Measurements from ENCODE around the gene PBX1. TPM values are rescaled to one million over a fixed set of nuclear protein-coding genes. Genes with fewer than 3 reads are reported as not detected.

The PBX1 gene
- total and polyA plus RNA-seq, 2 of the 4 experiments (the other 2 are of a cell fraction): 13.9 to 17.9 TPM

GRCh38 chr1:164562947-164563520, 4.0 kb downstream of the PBX1 start:
- H2AK5ac ChIP-seq (ENCODE audit: low read depth, low read length): no peak overlapping the region
- H3K9me3 ChIP-seq (ENCODE audit: control insufficient read depth, insufficient read depth, low read length): no peaks in the 10 kb centered on the region
- ChIA-PET POLR2A (ENCODE audit: unreplicated experiment) (no interaction called here), CTCF (no interaction called here)
- peak overlapping the region; percentile 100 for H3K4me2 ChIP-seq (ENCODE audit: low read depth, low read length)
- H3K4me1 ChIP-seq (ENCODE audit: control insufficient read depth, insufficient read depth, low read length): peaks cover 3% of the 10 kb centered on the region
- no peak overlapping the region for H2BK120ac ChIP-seq (ENCODE audit: low read depth, low read length)
- no peak overlapping the region for H2BK15ac ChIP-seq (ENCODE audit: low read depth, low read length)
- intact Hi-C loops (cut with micrococcal nuclease) (loop anchor here (1.0 kb wide), 1 partner anchor 14 kb away; no protein-coding TSS in a partner anchor), dilution Hi-C loops (cut with HindIII; ENCODE audit: low sequenced_read_pairs, unreplicated experiment) (no loop called here), in situ Hi-C loops (cut with MboI; ENCODE audit: low sequenced_read_pairs) (loop anchor here (10.0 kb wide), 1 partner anchor 222 kb away; no protein-coding TSS in a partner anchor)
- 0 out of 2 replicates have a peak, but pooled peaks cover 2% of the 10 kb centered on the region for H3K36me3 ChIP-seq (ENCODE audit: control insufficient read depth, insufficient read depth, low read length)
- DNase-seq: no peak
- H2AFZ ChIP-seq (replicated peaks; ENCODE audit: low read length, poor library complexity): no peak overlapping the region
- no peak for TF ChIP-seq USF2 (IDR thresholded peaks at IDR 0.05; ENCODE audit: low read depth, low read length)
- no peak for TF ChIP-seq RCOR1 (IDR thresholded peaks at IDR 0.05; ENCODE audit: insufficient replicate concordance, low read length)
- no peak for TF ChIP-seq MAFK (IDR thresholded peaks at IDR 0.05; ENCODE audit: low read depth, low read length)
- TF ChIP-seq POLR2A (IDR thresholded peaks at IDR 0.05; ENCODE audit: low read depth, low read length): no peak
- TF ChIP-seq CHD1 (IDR thresholded peaks at IDR 0.05; ENCODE audit: low read depth, low read length): no peak
- no peak for TF ChIP-seq BHLHE40 (IDR thresholded peaks at IDR 0.05; ENCODE audit: low read depth, low read length)
- no peak for TF ChIP-seq MAZ (IDR thresholded peaks at IDR 0.05; ENCODE audit: borderline replicate concordance, low read depth, low read length)
- TF ChIP-seq CEBPB (IDR thresholded peaks at IDR 0.05; ENCODE audit: low read depth, low read length): no peak
- no peak for TF ChIP-seq NFE2L2 (IDR thresholded peaks at IDR 0.05; ENCODE audit: low read depth, low read length)
- no peak for TF ChIP-seq CTCF (conservative IDR thresholded peaks at IDR 0.05; ENCODE audit: low read depth, low read length)
- TF ChIP-seq RAD21 (IDR thresholded peaks at IDR 0.05; ENCODE audit: low read length): no peak
- TF ChIP-seq ELK1 (IDR thresholded peaks at IDR 0.05; ENCODE audit: borderline replicate concordance, low read depth, low read length): no peak
- TF ChIP-seq FOS (IDR thresholded peaks at IDR 0.05; ENCODE audit: low read depth, low read length): no peak
- H2BK5ac ChIP-seq (ENCODE audit: low read depth, low read length, poor library complexity, severe bottlenecking): peak overlapping the region; percentile 66
- no peak overlapping the region for H4K5ac ChIP-seq (ENCODE audit: low read depth, low read length)
- H4K20me1 ChIP-seq (ENCODE audit: insufficient read depth, low read length): no peaks in the 10 kb centered on the region
- H2BK20ac ChIP-seq (ENCODE audit: low read depth, low read length): no peak overlapping the region
- peak overlapping the region; percentile 75 for H3K4me3 ChIP-seq (ENCODE audit: insufficient read depth, low read depth, low read length)
- H3K79me1 ChIP-seq (ENCODE audit: low read depth in 1 of 2, low read length in 2 of 2): peaks cover 0 to 7% of the 10 kb centered on the region in 2 experiments; a peak in 2 of 4 replicates
- no peak for ATAC-seq (ENCODE audit: low read depth)
- no peak overlapping the region for H3K56ac ChIP-seq (ENCODE audit: extremely low read depth, insufficient read depth, low read length)
- no TSS peak for BruUV-seq (replicated peaks)
- no CpG with 5 or more reads among the region's 3 CpGs for WGBS, 2 experiments (ENCODE audit: extremely low coverage in 2 of 2, insufficient read length in 1 of 2)
- H3K18ac ChIP-seq (ENCODE audit: low read depth, low read length): peak overlapping the region; percentile 74; the same call in 1 of the 2 replicates
- no peaks in the 10 kb centered on the region for H3K27me3 ChIP-seq (ENCODE audit: control insufficient read depth, insufficient read depth, low read length)
- H4K91ac ChIP-seq (ENCODE audit: insufficient read depth, low read depth, low read length): no peak overlapping the region
- H3K9ac ChIP-seq (ENCODE audit: low read depth, low read length): peak overlapping the region; percentile 75
- peak overlapping the region in 1 of 2 experiments; percentile 43; a peak in 1 of 4 replicates for H4K8ac ChIP-seq (ENCODE audit: low read depth in 2 of 2, low read length in 2 of 2)
- H3K4ac ChIP-seq (ENCODE audit: low read depth, low read length): no peak overlapping the region
- peak overlapping the region; percentile 36; the same call in 1 of the 2 replicates for H3K27ac ChIP-seq (ENCODE audit: insufficient read depth, low read length)
- H3K14ac ChIP-seq (replicated peaks; ENCODE audit: low read depth, low read length): no peak overlapping the region
- H3K23ac ChIP-seq (ENCODE audit: low read depth, low read length): peak overlapping the region; percentile 65
- no peaks in the 10 kb centered on the region for H3K9me1 ChIP-seq (ENCODE audit: insufficient read depth, low read length)
- no peak overlapping the region for H2AK9ac ChIP-seq (replicated peaks; ENCODE audit: low read depth, low read length, poor library complexity)
